Tibial artery (tissue), 4 donors: ENCODE measurements around the gene LYRM4.
A peak's percentile ranks its signal among the peaks of the same experiment; 100 is the strongest.

ENCODE experiments used
- DNase-seq, 2 donors: peaks; one replicate each; pipeline ENCODE4 v3.0.0-alpha.2; 2019
- H3K27ac ChIP-seq, 2 donors: fragments of 200-600 bp; sonication (generic) in 1 of 2; 1 replicate in 1 of 2; 2 replicates in 1 of 2; pipeline ENCODE4 v1.5.1; 2018 to 2019; ENCODE audit warnings: mild to moderate bottlenecking in 1 of 2
- H3K27me3 ChIP-seq, 2 donors: fragments of 200-600 bp; sonication (generic) in 1 of 2; one replicate each; pipeline versions ENCODE4 v1.5.1 to v1.6.0; 2016 to 2019
- H3K36me3 ChIP-seq, 3 donors: fragments of 200-600 bp; sonication (generic) in 2 of 3; one replicate each; pipeline ENCODE4 v1.5.1; 2016 to 2019; ENCODE audit warnings: mild to moderate bottlenecking in 2 of 3
- H3K4me1 ChIP-seq, 4 donors: fragments of 200-600 bp; sonication (generic) in 2 of 4; 1 replicate in 3 of 4; 2 replicates in 1 of 4; pipeline ENCODE4 v1.5.1; 2016 to 2019
- H3K4me3 ChIP-seq, 2 donors: fragments of 200-600 bp; sonication (generic) in 1 of 2; 1 replicate in 1 of 2; 2 replicates in 1 of 2; pipeline ENCODE4 v1.5.1; 2018 to 2019; ENCODE audit warnings: mild to moderate bottlenecking in 2 of 2
- H3K9me3 ChIP-seq, 3 donors: fragments of 200-600 bp; sonication (generic) in 1 of 3; one replicate each; pipeline ENCODE4 v1.5.1; 2016 to 2019
- CTCF ChIP-seq, 2 experiments: fragments of 200-600 bp in 1 of 2; fragments of 450-650 bp in 1 of 2; IDR thresholded peaks; one replicate each; pipeline ENCODE4 v1.5.1; 2017 to 2019; ENCODE audit warnings: antibody characterized with exemption in 2 of 2, mild to moderate bottlenecking in 1 of 2, moderate library complexity in 1 of 2
- intact Hi-C: fragments of 100-400 bp; cut with DNase I; formaldehyde crosslinking; loops from one replicate; pipeline ENCODE4 v1.15.0; 2023; ENCODE audit warnings: low total_unique reads

LYRM4 gene

GRCh38 chr6:5287205-5287965 is 26.6 kb upstream of the LYRM4 start:
- no peak for TF ChIP-seq CTCF (IDR thresholded peaks at IDR 0.05)
- H3K27me3 ChIP-seq: no peaks in the 10 kb centered on the region
- no peak overlapping the region for H3K4me3 ChIP-seq
- H3K9me3 ChIP-seq: no peaks in the 10 kb centered on the region
- no peak for DNase-seq
- H3K27ac ChIP-seq: peak overlapping the region; percentile 20 to 31
- H3K36me3 ChIP-seq: no peaks in the 10 kb centered on the region
- intact Hi-C loops: no loop called here
- peaks cover 0 to 18% (median 8%) of the 10 kb centered on the region in 4 donors for H3K4me1 ChIP-seq

GRCh38 chr6:5286780-5287179 is 26.0 kb upstream of the LYRM4 start:
- no peak for TF ChIP-seq CTCF (IDR thresholded peaks at IDR 0.05)
- H3K9me3 ChIP-seq: no peaks in the 10 kb centered on the region
- intact Hi-C loops: no loop called here
- peaks cover 0 to 18% (median 8%) of the 10 kb centered on the region in 4 donors for H3K4me1 ChIP-seq
- no peaks in the 10 kb centered on the region for H3K36me3 ChIP-seq
- no peak for DNase-seq
- H3K27ac ChIP-seq: no peak overlapping the region
- H3K4me3 ChIP-seq: no peak overlapping the region
- H3K27me3 ChIP-seq: no peaks in the 10 kb centered on the region

GRCh38 chr6:5285526-5285925 is 24.8 kb upstream of the LYRM4 start:
- intact Hi-C loops: no loop called here
- Histone ChIP-seq H3K27ac (no peak overlapping the region), H3K4me1 (peaks cover 0 to 15% (median 8%) of the 10 kb centered on the region in 4 donors), H3K27me3 (no peaks in the 10 kb centered on the region), H3K4me3 (no peak overlapping the region), H3K36me3 (no peaks in the 10 kb centered on the region), H3K9me3 (no peaks in the 10 kb centered on the region)
- DNase-seq: no peak
- TF ChIP-seq CTCF (IDR thresholded peaks at IDR 0.05): no peak

GRCh38 chr6:5285081-5285480 is 24.3 kb upstream of the LYRM4 start:
- H3K4me1 ChIP-seq: peaks cover 0 to 15% (median 7%) of the 10 kb centered on the region in 4 donors
- H3K4me3 ChIP-seq: no peak overlapping the region
- DNase-seq: no peak
- no peak overlapping the region for H3K27ac ChIP-seq
- H3K27me3 ChIP-seq: no peaks in the 10 kb centered on the region
- intact Hi-C loops: no loop called here
- H3K9me3 ChIP-seq: no peaks in the 10 kb centered on the region
- no peak for TF ChIP-seq CTCF (IDR thresholded peaks at IDR 0.05)
- no peaks in the 10 kb centered on the region for H3K36me3 ChIP-seq

GRCh38 chr6:5282191-5282623 is 21.5 kb upstream of the LYRM4 start:
- no peak for DNase-seq
- no peaks in the 10 kb centered on the region for H3K9me3 ChIP-seq
- no peaks in the 10 kb centered on the region for H3K36me3 ChIP-seq
- no peak overlapping the region for H3K27ac ChIP-seq
- no peak for TF ChIP-seq CTCF (IDR thresholded peaks at IDR 0.05)
- no peaks in the 10 kb centered on the region for H3K27me3 ChIP-seq
- intact Hi-C loops: no loop called here
- H3K4me3 ChIP-seq: no peak overlapping the region
- peaks cover 0 to 5% (median 2%) of the 10 kb centered on the region in 4 donors for H3K4me1 ChIP-seq
